ENCODE results near the gene RSBN1L. TPM values are rescaled to one million over a fixed set of nuclear protein-coding genes. Genes with fewer than 3 reads are reported as not detected.

Gene RSBN1L
- polyA plus RNA-seq, 3 donors: 31.5 to 33.5 (median 33.5) TPM

DNA sequence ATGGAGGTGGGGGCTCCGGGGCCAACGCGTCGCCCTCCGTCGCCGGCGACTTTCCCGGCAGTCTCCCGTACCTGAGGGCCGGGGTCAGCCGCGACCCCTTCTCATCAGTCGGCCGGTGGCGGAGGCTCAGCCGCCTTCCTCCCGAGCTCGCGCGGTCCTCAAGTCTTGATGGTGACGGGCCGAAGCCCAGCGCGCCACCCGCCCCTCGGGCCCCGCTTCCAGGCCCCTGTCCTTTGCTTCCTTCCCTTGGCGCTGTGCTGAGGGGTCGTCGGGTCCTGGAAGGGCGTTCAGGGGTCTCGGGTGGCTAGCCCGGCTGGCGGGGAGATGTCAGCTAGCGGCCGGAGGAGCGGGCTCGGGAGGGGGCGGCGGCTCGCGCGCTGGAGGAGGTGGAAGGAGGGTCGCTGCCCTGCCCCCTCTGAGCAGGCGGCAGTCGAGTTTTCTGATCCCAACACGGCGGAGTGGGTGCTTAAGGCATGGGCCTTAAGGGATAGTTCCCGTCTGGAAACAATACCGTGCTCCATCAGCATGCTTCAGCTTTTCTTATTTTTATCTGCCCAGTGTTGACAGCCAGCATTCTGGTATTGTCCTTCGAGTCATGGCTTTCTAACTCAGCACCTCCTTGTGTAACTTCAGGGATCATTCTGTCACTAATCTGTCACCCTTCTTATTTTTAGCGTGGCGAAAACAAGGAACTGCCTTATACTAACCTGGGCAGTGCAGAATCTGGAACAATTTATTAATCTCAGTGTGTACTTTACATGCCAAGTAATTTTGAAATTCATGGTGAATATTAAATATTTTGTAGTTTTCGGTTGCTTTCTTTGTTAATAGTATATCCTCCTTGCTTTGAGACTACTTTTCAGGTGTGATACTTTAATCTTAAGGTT is 103.1 kb downstream of the RSBN1L start:
- peak; percentile 21 to 38 (median 37) for DNase-seq (ENCODE audit: low read depth in 3 of 3, low spot score in 2 of 3)

DNA sequence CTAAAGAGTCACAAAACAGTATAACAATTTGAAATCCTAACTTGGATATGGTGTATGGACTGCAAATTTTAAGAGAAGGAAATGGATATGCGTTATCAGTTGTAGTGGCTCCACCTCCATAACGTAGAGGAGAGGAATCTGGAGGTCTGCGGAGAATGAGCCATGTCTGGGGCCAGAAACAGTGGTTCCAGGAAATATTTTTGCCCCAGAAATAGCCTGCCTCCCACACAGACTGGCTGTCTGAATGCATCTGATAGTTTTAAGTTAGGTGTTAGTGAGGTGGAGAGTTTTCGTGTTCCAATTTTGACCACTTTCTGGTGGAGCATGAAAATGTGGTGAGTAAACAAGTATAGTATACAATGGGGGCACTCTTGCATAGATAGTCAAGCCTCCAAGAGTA is 103.9 kb downstream of the RSBN1L start:
- no peak for DNase-seq (ENCODE audit: low read depth in 3 of 3, low spot score in 2 of 3)

DNA sequence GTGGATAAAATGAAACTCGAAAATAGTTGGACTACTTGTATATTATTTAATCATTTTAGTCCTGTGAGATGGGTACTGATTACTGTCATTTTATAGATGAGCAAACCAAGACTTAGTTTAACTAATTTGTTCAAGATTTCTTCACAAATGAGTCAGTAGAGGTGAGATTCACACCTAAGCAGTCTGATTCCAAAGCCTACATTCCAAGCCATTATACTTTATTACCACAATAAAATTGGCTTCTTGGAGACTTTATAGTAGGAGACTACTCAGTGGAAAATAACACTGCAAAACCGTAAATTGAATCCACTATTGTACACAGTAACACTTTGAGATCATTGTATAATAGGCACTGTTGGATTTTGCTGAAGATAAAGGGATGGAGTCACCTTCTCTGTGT is 104.5 kb downstream of the RSBN1L start:
- no peak for DNase-seq (ENCODE audit: low read depth in 3 of 3, low spot score in 2 of 3)

DNA sequence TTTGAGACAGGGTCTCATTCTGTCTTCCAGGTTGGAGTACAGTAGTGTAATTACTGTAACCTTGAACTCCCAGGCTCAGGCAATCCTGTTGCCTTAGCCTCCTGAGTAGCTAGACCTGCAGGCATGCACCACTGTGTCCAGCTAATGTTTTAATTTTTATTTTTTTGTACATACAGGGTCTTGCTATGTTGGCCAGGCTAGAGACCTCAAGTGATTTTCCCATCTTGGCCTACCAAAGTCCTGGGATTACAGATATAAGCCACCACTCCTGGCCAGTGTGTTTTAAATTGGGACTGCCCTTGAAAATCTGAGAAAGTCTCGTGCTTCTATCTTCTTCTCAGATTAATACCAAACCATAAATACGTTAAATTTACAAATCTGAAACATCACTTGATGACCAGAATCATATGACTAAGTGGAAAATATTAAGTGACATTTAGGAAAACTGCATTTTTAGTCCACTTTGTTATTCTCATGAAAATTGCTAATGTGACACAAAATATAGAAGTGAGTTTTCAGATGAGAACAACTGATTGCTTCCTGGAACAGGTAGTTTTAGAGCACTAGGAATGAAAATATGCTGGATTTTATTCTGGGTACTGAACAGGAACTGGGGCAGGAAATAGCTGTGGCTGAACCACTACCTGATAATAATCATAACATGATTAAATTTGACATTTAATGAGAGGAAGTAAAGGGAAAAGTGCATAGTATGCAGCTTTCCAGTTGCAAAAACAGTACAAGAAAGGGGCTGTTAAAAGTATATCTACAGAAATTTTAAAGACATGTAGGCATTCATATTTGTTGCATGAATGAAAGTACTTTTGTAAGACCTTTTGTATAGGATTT is 106.5 kb downstream of the RSBN1L start:
- DNase-seq (ENCODE audit: low read depth in 3 of 3, low spot score in 2 of 3): no peak

DNA sequence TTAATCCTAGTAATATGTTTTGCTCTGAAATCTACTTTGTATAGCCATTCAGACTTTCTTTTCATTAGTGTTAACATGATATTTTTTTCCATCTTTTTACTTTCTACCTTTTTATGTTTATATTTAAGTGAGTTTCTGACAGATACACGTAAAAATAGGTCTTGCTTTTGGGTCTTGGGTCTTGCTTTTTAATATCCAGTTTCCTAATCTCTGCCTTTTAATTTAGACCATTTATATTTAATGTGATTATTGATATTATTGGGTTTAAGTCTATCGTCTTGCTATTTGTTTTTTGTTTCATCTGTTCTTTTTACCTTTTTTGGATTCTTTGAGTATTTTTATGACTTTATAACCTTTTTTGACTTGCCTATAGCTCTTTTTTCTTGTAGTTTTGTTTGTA is 110.2 kb downstream of the RSBN1L start:
- no peak for DNase-seq (ENCODE audit: low read depth in 3 of 3, low spot score in 2 of 3)

DNA sequence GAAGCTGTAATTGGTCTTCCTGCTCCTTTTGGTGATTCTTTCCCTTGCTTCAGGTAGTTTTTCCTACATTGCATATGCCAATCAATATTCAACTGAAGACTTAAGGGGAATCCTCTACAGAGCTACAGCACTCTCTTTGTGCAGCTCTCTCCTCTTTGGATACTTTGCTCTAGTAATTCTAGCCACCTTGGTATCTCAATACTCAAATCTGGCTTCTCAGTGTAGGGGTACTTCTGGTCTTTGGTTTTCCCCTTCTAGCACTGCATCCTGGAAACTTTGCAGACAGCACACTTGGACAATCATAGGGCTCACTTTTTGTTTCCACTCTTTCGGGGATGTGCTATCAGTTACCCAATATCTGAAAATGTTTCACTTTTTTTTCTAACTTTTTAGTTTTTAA is 112.3 kb downstream of the RSBN1L start:
- no peak for DNase-seq (ENCODE audit: low read depth in 3 of 3, low spot score in 2 of 3)

DNA sequence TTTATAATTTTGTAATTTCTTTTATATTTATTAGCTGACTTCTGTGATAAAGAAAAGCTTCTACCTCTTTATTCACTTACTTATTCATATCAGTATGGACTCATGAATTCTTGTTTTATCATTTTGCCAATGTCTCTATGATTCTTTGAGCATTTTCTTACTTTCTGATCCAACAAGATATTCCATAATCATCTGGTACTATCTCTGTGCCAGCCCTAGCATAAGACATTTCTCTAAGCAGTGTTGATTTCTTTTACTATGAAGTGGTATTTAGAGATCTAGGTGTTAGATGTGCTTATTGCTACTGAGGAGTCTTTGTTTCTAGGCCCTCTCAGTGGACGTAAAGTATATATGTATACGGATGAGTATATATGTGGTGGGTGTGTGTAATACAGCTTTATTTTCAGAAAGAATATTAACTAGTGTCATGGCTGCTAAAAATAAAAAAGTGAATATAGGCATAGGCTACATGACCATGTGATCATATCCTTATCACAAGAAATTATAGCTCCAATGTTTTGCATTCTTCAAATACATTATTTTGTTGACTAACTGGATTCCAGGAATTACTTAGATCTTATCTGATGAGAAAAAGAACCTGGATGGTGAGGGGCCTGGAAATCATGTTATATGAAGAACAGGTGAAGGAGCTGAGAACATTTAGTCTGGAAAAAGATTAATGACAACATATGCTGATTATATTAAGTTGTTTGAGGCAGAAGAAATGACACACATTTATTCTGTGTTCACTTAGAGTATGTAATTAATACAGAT is 115.4 kb downstream of the RSBN1L start:
- DNase-seq (ENCODE audit: low read depth in 3 of 3, low spot score in 2 of 3): no peak

DNA sequence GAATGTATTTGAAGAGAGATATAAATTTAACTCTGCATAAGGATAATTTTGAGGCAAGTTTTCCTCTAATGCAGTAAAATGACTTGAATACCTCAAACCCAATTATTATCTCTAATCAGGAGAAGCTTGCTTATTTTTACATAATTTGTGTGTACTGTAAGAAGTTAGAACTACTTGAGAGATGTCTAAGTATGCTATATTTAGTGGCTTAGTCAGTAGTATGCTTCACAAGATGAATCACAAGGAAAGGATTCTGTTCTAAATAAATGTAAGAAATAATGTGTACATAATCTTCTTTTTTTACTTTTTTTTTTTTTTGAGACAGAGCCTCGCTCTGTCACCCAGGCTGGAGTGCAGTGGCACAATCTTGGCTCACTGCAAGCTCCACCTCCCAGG is 116.0 kb downstream of the RSBN1L start:
- no peak for DNase-seq (ENCODE audit: low read depth in 3 of 3, low spot score in 2 of 3)

DNA sequence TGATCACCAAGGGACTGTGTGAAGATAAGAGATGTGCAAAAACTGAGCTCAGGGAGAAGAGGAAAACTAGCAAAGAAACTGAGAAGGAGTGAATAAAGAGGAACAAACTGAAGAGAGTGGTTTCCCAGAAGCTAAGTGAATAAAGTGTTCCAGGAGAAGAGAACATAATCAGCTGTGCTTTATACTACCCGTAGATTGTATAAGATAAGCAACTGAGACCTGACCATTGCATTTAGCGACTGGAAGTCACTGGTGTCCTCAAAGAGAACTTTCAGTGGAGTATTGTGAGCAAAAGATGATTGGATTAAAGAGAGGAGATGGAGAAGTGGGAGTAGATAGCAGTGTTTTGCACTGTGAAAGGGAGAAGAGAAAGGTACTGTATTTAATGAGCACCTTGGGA is 116.9 kb downstream of the RSBN1L start:
- no peak for DNase-seq (ENCODE audit: low read depth in 3 of 3, low spot score in 2 of 3)

DNA sequence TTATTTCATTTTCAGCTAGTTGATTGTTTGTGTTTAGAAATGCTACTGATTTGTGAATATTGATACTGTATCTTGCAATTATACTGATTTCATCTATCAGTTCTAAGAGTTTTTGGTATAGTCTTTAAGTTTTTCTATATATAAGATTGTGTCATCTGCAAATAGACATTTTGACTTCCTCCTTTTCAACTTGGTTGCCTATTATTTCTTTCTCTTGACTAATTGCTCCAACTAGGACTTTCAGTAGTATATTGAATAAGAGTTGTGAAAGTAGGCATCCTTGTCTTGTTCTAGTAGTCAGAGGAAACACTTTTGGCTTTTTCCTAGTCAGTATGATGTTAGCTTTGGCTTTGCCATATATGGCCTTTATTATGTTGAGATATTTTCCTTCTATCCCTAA is 122.8 kb downstream of the RSBN1L start:
- DNase-seq (ENCODE audit: low read depth in 3 of 3, low spot score in 2 of 3): no peak

DNA sequence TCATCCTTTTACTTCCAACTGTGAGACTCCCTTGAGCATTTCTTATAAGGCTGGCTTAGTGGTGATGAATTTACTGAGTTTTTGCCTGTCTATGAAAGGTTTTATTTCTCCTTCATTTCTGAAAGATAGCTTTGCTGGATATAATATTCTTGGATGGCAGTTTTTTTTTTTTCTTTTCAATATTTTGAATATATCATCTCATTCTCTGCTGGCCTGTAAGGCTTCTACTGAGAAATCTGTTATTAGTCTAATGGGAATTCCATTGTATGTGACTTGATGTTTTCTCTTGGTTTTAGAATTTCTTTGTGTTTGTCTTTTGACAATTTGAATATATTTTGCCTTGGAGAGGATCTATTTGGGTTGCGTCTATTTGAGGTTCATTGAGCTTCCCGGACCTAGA is 124.7 kb downstream of the RSBN1L start:
- DNase-seq (ENCODE audit: low read depth in 3 of 3, low spot score in 2 of 3): no peak

DNA sequence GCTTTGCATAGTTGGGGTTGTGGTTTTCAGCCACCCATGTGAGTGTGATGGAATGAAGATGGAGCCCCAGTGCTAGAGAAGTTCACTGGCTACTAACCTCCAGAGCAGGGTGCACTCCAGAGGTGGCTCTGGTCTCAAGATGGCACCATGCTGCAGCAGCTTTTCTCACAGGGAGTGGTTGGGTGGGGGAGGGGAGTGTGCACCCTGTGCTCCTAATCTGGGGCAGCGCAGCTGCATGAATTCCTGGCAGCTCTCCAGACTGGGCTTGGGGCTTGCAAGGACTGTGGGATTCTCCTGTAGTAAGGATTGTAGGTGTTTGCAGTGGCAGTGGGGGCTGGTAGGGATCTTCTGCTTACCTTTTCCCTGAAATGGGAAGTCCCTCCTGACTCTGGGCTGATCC is 126.0 kb downstream of the RSBN1L start:
- DNase-seq (ENCODE audit: low read depth in 3 of 3, low spot score in 2 of 3): no peak

DNA sequence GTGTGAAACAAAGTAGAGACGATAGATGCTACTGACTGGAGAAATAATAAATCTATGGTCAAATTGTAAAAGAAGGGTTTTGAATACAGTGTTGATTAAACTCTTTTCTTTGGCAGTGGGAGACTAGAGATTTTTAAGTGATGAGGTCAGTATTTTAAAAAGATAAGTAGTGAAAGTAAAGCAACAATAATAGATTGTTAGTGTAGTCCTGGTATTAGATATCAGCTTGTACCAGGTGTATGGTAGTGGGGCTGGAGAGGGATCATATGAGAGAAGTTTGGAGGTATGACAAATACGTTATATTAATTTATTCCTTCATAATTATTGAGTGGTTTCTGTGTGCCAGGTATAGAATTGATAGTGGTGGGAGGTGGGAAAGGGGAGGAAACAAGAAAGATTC is 127.5 kb downstream of the RSBN1L start:
- no peak for DNase-seq (ENCODE audit: low read depth in 3 of 3, low spot score in 2 of 3)

DNA sequence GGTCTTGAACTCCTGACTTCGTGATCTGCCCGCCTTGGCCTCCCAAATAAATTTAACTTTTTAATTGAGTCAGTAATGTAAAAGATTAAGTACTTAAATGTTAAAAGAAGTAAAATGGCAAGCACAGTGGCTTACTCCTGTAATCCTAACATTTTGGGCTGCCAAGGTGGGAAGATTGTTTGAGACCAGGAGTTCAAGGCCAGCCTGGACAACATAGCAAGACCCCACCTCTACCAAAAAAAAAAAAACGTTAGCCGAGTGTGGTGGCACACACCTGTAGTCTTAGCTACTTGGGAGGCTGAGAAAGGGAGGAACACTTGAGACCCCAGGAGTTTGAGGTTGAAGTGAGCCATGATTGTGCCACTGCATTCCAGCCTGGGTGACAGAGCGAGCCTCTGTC is 128.4 kb downstream of the RSBN1L start:
- no peak for DNase-seq (ENCODE audit: low read depth in 3 of 3, low spot score in 2 of 3)

DNA sequence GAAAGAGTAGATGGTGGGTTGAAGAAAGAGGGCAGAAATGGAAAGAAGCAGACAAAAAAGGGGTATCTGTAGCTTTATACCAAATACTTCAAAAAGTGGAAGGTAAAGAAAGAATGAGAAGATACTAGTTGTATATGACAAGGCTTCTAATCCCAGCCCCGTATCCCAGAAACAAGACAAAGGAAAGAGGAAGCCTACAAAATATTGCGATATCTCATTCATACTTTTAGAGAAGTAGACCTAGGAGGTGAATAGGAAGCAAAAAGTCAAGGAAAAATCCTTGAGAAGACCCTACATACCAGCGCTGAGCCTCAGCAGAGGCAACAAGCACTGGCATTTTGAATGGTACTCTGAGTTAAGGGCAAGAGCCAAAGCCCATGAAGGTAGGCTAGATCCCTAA is 128.9 kb downstream of the RSBN1L start:
- DNase-seq (ENCODE audit: low read depth in 3 of 3, low spot score in 2 of 3): no peak

DNA sequence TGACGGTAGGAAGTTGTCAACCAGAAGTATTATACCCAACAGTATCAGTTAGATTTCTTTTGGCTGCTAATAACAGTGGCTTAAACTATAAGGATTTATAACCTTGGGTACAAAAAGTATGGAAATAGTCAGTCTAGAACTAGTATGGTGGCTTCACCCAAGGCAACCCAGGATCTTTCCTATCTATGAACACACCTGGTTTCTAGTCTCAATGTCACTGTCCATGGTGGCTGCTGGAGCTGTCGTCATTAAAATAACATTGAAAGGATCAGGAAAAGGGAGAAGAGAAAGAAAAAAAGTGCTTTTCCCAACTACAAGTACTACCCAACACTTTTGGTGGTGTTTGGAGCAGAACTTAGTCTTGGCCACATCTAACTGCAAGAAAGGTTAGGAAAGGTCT is 130.0 kb downstream of the RSBN1L start:
- no peak for DNase-seq (ENCODE audit: low read depth in 3 of 3, low spot score in 2 of 3)

DNA sequence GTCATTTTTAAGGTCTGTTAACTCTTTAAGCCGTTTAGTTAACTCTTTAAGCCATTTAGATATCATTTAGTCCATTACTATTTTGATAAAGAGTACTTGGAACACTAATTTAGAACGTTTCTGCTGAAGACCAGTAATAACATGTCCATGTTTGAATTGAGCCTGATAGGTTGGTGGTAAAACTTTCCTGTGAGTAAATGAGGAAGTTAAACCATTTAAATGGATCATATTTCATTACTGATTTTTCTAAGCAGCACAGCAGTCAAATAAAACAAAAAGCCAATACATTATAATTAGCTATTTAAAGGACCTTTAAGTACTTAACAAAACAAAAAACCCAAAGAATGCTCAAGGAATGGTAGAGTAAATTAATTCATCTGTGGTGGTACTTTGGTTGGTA is 131.7 kb downstream of the RSBN1L start:
- no peak for DNase-seq (ENCODE audit: low read depth in 3 of 3, low spot score in 2 of 3)

DNA sequence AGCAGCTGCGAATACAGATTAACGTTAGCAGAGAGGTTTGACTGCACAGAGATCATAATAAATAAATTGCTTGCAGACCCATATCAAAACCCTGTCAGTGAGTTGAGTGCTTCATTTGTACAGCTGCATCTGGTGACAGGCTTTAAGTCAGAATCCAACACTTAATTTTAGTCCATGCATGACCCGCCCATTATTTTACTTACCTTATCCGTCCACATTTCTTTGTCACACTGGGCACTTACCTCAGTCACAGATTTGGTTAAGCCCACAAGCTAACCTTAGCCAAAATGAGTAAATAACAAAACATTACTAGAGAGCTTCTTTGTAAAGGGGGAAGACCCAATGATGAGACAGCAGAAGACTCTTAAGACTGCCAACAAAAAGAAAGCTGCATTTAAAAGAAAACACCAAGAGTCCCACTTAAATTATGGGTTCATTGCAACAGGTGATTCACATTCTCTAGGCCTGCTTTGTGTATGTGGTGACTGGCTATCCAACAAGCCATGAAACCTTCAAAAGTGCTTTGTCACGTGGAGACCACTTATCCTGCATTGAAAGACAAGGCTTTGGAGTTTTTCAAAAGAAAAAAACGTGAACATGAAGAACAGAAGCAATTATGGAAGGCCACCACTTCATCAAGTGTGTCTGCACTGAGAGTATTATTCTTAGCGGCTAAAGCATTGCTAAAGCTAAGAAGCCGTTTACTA is 134.5 kb downstream of the RSBN1L start:
- no peak for DNase-seq (ENCODE audit: low read depth in 3 of 3, low spot score in 2 of 3)

DNA sequence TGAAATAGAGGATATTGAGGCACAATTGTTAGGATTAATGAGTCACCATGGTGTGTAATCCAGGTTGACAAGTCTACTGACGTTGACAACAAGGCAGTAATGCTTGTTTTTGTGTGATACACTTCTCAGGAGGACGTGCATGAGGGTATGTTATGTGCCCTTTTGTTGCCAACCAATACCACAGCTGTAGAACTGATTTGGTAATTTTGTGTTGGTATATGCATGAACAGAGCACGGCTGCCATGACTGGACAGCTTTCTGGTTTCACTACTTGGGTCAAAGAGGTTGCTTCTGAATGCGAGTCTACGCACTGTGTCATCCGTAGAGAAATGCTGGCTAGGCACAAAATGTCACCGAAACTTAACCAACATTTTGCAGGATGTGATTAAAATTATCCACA is 135.2 kb downstream of the RSBN1L start:
- DNase-seq (ENCODE audit: low read depth in 3 of 3, low spot score in 2 of 3): no peak

DNA sequence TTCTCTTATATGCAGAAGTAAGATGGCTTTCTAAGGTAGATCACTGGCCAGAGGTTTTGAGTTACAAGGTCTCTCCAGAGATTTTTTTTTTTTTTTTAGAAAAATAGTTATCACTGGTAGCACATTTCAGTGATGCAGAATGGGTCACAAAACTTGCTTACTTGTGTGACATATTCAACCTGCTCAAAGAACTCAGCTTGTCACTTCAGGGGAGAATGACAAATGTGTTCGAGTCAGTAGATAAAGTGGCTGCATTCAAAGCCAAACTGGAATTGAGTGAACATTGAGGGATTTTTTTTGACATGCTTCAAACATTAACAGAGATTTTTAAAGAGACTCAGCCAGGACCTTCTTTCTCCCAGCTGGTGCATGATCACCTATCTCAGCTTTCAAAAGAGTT is 135.7 kb downstream of the RSBN1L start:
- no peak for DNase-seq (ENCODE audit: low read depth in 3 of 3, low spot score in 2 of 3)
